ENCODE results near the gene SEC14L3.

- TF ChIP-seq GATA3 (IDR thresholded peaks at IDR 0.05; ENCODE audit: low read depth, low read length) (no peak), GATA2 (IDR thresholded peaks at IDR 0.05; ENCODE audit: low read depth, low read length) (no peak)
Measured at GRCh38 chr22:30422481-30423300, 49.1 kb downstream of the SEC14L3 start.
